HCT116 (cell line): ENCODE data around the gene SSB. TPM values are rescaled to one million over a fixed set of nuclear protein-coding genes. Genes with fewer than 3 reads are reported as not detected.
"Not testable (repeated sequence)": the region's sequence is repeated elsewhere in the genome, so short reads cannot be mapped to it uniquely, and the experiment has no call there.

ENCODE experiments used
- ATAC-seq: fragments of 200-7000 bp; cut with Tn5 transposase; 2 replicates; pipeline ENCODE4 v1.9.1; 2020; ENCODE audit warnings: mild to moderate bottlenecking, moderate library complexity
- BruUV-seq: library from RNA; stranded (reverse); fragments of 400-500 nt; replicated peaks from 2 replicates; lab custom pipeline; 2021; lab: Mats Ljungman, UMichigan
- CTCF ChIA-PET: fragments of 300-600 bp; sonication (Branson Sonifier 250); formaldehyde crosslinking; loops from one replicate; lab custom pipeline; 2021; ENCODE audit warnings: antibody characterized with exemption; lab: Charles Lee
- POLR2A ChIA-PET: fragments of 300-600, 350-600 bp; sonication (Branson Sonifier 250); formaldehyde crosslinking; loops from one replicate; lab custom pipeline; 2021; ENCODE audit warnings: antibody characterized with exemption; lab: Charles Lee
- RAD21 ChIA-PET, 2 experiments: fragments of 300-600 bp; sonication (Branson Sonifier 250); formaldehyde crosslinking; loops; one replicate each; lab custom pipeline; 2023; ENCODE audit warnings: low total read pairs in 2 of 2; ENCODE audit not compliant: uncharacterized antibody in 2 of 2, unreplicated experiment in 2 of 2, low non-redundant PET in 1 of 2; lab: Charles Lee
- DNase-seq: peaks from one replicate; pipeline ENCODE4 v3.0.0-alpha.2; 2010; ENCODE audit warnings: low read depth, low spot score
- H2AFZ ChIP-seq: fragments of 200-600 bp; shearing (Covaris generic), sonication (generic); 2 replicates; pipeline ENCODE4 v1.6.1; 2017; ENCODE audit warnings: low read depth, mixed run types, mixed read lengths, antibody characterized with exemption, low read length; ENCODE audit not compliant: poor library complexity, severe bottlenecking
- H3K27ac ChIP-seq: 2 replicates; pipeline ENCODE4 v1.5.1; 2012; ENCODE audit warnings: low read depth, low read length
- H3K27me3 ChIP-seq: fragments of 200-600 bp; sonication (generic); 2 replicates; pipeline ENCODE4 v1.6.1; 2016; ENCODE audit warnings: mixed run types, low read length, mixed read lengths; ENCODE audit not compliant: insufficient read depth
- H3K36me3 ChIP-seq, 2 experiments: fragments of 200-500 bp in 1 of 2; fragments of 200-600 bp in 1 of 2; sonication (Bioruptor generic) in 1 of 2; sonication (generic) in 1 of 2; 2 replicates each; pipeline versions ENCODE4 v1.5.1 to v1.6.1; 2014 to 2016; ENCODE audit warnings: low read length in 2 of 2, inconsistent platforms in 1 of 2, mixed read lengths in 1 of 2, mixed run types in 1 of 2; ENCODE audit not compliant: insufficient read depth in 2 of 2, control insufficient read depth in 1 of 2
- H3K4me1 ChIP-seq, 2 experiments: fragments of 200-600 bp in 1 of 2; sonication (generic) in 1 of 2; 2 replicates each; pipeline versions ENCODE4 v1.5.1 to v1.6.1; 2012 to 2017; ENCODE audit warnings: low read length in 2 of 2, inconsistent platforms in 1 of 2, mild to moderate bottlenecking in 1 of 2, mixed read lengths in 1 of 2, mixed run types in 1 of 2, moderate library complexity in 1 of 2; ENCODE audit not compliant: insufficient read depth in 2 of 2, control insufficient read depth in 1 of 2
- H3K4me2 ChIP-seq: fragments of 200-600 bp; sonication (generic); 2 replicates; pipeline ENCODE4 v1.6.1; 2017; ENCODE audit warnings: mixed run types, low read length, mixed read lengths
- H3K4me3 ChIP-seq, 2 experiments: fragments of 200-600 bp in 1 of 2; sonication (generic) in 1 of 2; replicated peaks in 1 of 2; 2 replicates each; pipeline ENCODE4 v1.5.1; 2011 to 2016; ENCODE audit warnings: low read length in 2 of 2, control low read depth in 1 of 2, low read depth in 1 of 2, mild to moderate bottlenecking in 1 of 2, mixed read lengths in 1 of 2, mixed run types in 1 of 2
- H3K79me2 ChIP-seq: fragments of 200-600 bp; sonication (generic); 2 replicates; pipeline ENCODE4 v1.6.1; 2017; ENCODE audit warnings: mild to moderate bottlenecking, mixed run types, low read length, moderate library complexity, mixed read lengths; ENCODE audit not compliant: insufficient read depth
- H3K9ac ChIP-seq: fragments of 200-600 bp; sonication (generic); 2 replicates; pipeline ENCODE4 v1.6.1; 2016; ENCODE audit warnings: low read length, mixed read lengths
- H3K9me2 ChIP-seq: fragments of 200-600 bp; sonication (generic), shearing (Covaris generic); 2 replicates; pipeline ENCODE4 v1.6.1; 2017; ENCODE audit warnings: mixed run types, mild to moderate bottlenecking, moderate library complexity; ENCODE audit not compliant: insufficient read depth
- H3K9me3 ChIP-seq, 2 experiments: fragments of 200-500 bp in 1 of 2; fragments of 200-600 bp in 1 of 2; sonication (Bioruptor generic) in 1 of 2; sonication (generic) in 1 of 2; 2 replicates each; pipeline ENCODE4 v1.6.1; 2014 to 2017; ENCODE audit warnings: low read length in 2 of 2, mixed read lengths in 2 of 2, inconsistent platforms in 1 of 2, low read depth in 1 of 2, mild to moderate bottlenecking in 1 of 2, mixed run types in 1 of 2, moderate library complexity in 1 of 2; ENCODE audit not compliant: control insufficient read depth in 1 of 2, insufficient read depth in 1 of 2
- H4K20me1 ChIP-seq: fragments of 200-600 bp; sonication (generic), shearing (Covaris generic); 2 replicates; pipeline ENCODE4 v1.6.1; 2017; ENCODE audit warnings: mixed run types, mild to moderate bottlenecking, moderate library complexity; ENCODE audit not compliant: insufficient read depth
- POLR2AphosphoS5 ChIP-seq: IDR thresholded peaks from 2 replicates; pipeline ENCODE4 v1.6.1; 2011; ENCODE audit warnings: mild to moderate bottlenecking, low read depth, low read length, moderate library complexity
- YY1 ChIP-seq: IDR thresholded peaks from 2 replicates; pipeline ENCODE4 v1.6.1; 2011; ENCODE audit warnings: low read length, low read depth, moderate library complexity, mild to moderate bottlenecking; ENCODE audit not compliant: insufficient replicate concordance; ENCODE audit errors: extremely low read depth
- intact Hi-C: fragments of 100-400 bp; cut with micrococcal nuclease; formaldehyde crosslinking; loops from 2 replicates; pipeline ENCODE4 v1.10.0; 2022
- total RNA-seq: library from RNA; stranded (reverse); gene quantifications from one replicate; pipeline ENCODE4 v1.2.1, GENCODE V29; 2021; ENCODE audit not compliant: unreplicated experiment

Gene SSB
- total RNA-seq, 1 experiment from 2014 or later, result 117 TPM

- no peak for DNase-seq
- intact Hi-C loops, result no loop called here
- BruUV-seq, result no TSS peak
- H3K79me2 ChIP-seq, result peaks cover 40% of the 10 kb centered on the region
- POLR2A ChIA-PET, result no interaction called here
- no peak overlapping the region for H3K4me2 ChIP-seq
- H3K27me3 ChIP-seq, result no peaks in the 10 kb centered on the region
- no peaks in the 10 kb centered on the region for H3K36me3 ChIP-seq
- no peak overlapping the region for H3K9ac ChIP-seq
- RAD21 ChIA-PET, result no interaction called here
- H3K27ac ChIP-seq, result no peak overlapping the region
- TF ChIP-seq POLR2AphosphoS5 (no peak), YY1 (no peak)
- TF ChIP-seq, all 23 proteins: peak for 0
- H3K4me1 ChIP-seq, result no peaks in the 10 kb centered on the region; a peak in 1 of 4 replicates
- CTCF ChIA-PET, result no interaction called here
- H3K9me2 ChIP-seq, result no peaks in the 10 kb centered on the region
- H2AFZ ChIP-seq, result no peak overlapping the region
- H3K9me3 ChIP-seq, result peaks cover 0 to 6% of the 10 kb centered on the region in 2 experiments; a peak in 1 of 4 replicates
- no peak for ATAC-seq
- no peak overlapping the region for H3K4me3 ChIP-seq
- no peaks in the 10 kb centered on the region for H4K20me1 ChIP-seq
These were observed 54.5 kb downstream of the SSB start for GRCh38 chr2:169853041-169853668.

- RAD21 ChIA-PET, H2AFZ ChIP-seq: not testable (repeated sequence)
These were observed 56.9 kb downstream of the SSB start for GRCh38 chr2:169855281-169856258.

More at GRCh38 chr2:169855281-169856258, 56.9 kb downstream of the SSB start:
- intact Hi-C loops, ATAC-seq, H3K9me3 ChIP-seq, DNase-seq, H3K27me3 ChIP-seq, H4K20me1 ChIP-seq, H3K4me2 ChIP-seq, H3K9ac ChIP-seq, H3K36me3 ChIP-seq, H3K27ac ChIP-seq, BruUV-seq, H3K4me1 ChIP-seq, H3K4me3 ChIP-seq, H3K9me2 ChIP-seq, CTCF ChIA-PET, POLR2A ChIA-PET: not testable (repeated sequence)
- H3K79me2 ChIP-seq, result peaks cover 27% of the 10 kb centered on the region
